Left ventricle myocardium inferior (tissue), 1 donor: ENCODE measurements around the gene LCN15. TPM values are rescaled to one million over a fixed set of nuclear protein-coding genes. Genes with fewer than 3 reads are reported as not detected.
"Not testable (repeated sequence)": the region's sequence is repeated elsewhere in the genome, so short reads cannot be mapped to it uniquely, and the experiment has no call there.

Experiments used
- DNase-seq: peaks from one replicate; pipeline ENCODE4 v3.0.0-alpha.2; 2020
- H3K27ac ChIP-seq: fragments of 200-600 bp; replicated peaks from 2 replicates; pipeline ENCODE4 v1.8.0; 2021
- H3K27me3 ChIP-seq: fragments of 200-600 bp; 2 replicates; pipeline ENCODE4 v1.8.0; 2021; ENCODE audit warnings: low read depth
- H3K36me3 ChIP-seq: fragments of 200-600 bp; 2 replicates; pipeline ENCODE4 v1.8.0; 2021
- H3K4me1 ChIP-seq: fragments of 200-600 bp; 2 replicates; pipeline ENCODE4 v1.8.0; 2021
- H3K4me3 ChIP-seq: fragments of 200-600 bp; 2 replicates; pipeline ENCODE4 v1.8.0; 2021; ENCODE audit warnings: mild to moderate bottlenecking, moderate library complexity
- H3K9me3 ChIP-seq: fragments of 200-600 bp; replicated peaks from 2 replicates; pipeline ENCODE4 v1.8.0; 2021
- intact Hi-C: fragments of 100-400 bp; cut with micrococcal nuclease; formaldehyde crosslinking; loops from one replicate; pipeline ENCODE4 v1.11.0; 2022
- total RNA-seq: library from RNA; stranded (reverse); fragmentation: NEBNext Ultra II Directional; extraction: Animal tissue kit (Norgen Biotek cat#: 25700); gene quantifications from one replicate; pipeline ENCODE4 v1.2.1, GENCODE V29; 2021
- TF ChIP-seq, protein P1 (sequence below): fragments of 200-600 bp; IDR thresholded peaks from 2 replicates; pipeline ENCODE4 v1.8.0; 2021; ENCODE audit warnings: antibody characterized with exemption, mild to moderate bottlenecking, borderline replicate concordance
- donor health status: DM: no; HTN: yes; CAD: no; lungs with severe emphysema.

Gene LCN15
- total RNA-seq, 1 donor from 2014 or later, result 0.41 TPM

DNA sequence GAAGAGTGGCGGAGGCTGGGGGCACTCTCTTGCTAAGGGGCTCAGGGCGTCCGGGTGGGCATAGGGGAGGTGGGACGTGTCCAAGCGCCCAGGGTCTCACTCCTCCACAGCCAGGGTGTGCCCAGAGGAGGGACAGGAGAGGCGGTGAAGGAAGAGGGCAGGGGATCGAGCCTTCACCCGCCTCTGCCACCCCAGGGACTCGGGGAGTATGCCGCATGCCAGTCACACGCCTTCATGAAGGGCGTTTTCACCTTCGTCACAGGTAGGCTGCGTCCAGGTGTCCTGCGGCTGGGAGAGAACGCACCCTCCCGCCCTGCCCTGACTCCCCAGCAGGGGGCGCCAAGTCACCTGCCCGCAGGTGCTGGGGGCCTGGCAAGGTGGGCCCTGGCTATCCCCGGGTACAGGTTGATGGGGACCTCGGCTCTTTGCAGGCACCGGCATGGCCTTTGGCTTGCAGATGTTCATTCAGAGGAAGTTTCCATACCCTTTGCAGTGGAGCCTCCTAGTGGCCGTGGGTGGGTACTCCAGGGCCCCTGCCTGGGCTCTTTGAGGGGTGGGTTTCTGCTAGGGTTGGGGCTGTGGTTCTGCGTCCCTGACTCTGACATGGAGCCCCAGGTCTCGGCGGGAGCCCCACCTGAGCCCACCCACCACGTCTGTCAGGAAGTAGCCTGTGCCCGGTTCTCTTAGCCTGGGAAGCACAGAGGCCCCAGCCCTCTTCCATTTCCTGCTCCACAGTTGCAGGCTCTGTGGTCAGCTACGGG, 27.4 kb upstream of the LCN15 start:
- intact Hi-C loops, result no loop called here
- Histone ChIP-seq H3K27me3 (no peaks in the 10 kb centered on the region), H3K27ac (peak overlapping the region; percentile 99), H3K9me3 (no peaks in the 10 kb centered on the region), H3K4me1 (peaks cover 69% of the 10 kb centered on the region), H3K4me3 (peak overlapping the region; percentile 90), H3K36me3 (peaks cover 11% of the 10 kb centered on the region)
- TF ChIP-seq, protein P1, sequence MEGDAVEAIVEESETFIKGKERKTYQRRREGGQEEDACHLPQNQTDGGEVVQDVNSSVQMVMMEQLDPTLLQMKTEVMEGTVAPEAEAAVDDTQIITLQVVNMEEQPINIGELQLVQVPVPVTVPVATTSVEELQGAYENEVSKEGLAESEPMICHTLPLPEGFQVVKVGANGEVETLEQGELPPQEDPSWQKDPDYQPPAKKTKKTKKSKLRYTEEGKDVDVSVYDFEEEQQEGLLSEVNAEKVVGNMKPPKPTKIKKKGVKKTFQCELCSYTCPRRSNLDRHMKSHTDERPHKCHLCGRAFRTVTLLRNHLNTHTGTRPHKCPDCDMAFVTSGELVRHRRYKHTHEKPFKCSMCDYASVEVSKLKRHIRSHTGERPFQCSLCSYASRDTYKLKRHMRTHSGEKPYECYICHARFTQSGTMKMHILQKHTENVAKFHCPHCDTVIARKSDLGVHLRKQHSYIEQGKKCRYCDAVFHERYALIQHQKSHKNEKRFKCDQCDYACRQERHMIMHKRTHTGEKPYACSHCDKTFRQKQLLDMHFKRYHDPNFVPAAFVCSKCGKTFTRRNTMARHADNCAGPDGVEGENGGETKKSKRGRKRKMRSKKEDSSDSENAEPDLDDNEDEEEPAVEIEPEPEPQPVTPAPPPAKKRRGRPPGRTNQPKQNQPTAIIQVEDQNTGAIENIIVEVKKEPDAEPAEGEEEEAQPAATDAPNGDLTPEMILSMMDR, result peak; percentile 92
- peak; percentile 40 for DNase-seq

DNA sequence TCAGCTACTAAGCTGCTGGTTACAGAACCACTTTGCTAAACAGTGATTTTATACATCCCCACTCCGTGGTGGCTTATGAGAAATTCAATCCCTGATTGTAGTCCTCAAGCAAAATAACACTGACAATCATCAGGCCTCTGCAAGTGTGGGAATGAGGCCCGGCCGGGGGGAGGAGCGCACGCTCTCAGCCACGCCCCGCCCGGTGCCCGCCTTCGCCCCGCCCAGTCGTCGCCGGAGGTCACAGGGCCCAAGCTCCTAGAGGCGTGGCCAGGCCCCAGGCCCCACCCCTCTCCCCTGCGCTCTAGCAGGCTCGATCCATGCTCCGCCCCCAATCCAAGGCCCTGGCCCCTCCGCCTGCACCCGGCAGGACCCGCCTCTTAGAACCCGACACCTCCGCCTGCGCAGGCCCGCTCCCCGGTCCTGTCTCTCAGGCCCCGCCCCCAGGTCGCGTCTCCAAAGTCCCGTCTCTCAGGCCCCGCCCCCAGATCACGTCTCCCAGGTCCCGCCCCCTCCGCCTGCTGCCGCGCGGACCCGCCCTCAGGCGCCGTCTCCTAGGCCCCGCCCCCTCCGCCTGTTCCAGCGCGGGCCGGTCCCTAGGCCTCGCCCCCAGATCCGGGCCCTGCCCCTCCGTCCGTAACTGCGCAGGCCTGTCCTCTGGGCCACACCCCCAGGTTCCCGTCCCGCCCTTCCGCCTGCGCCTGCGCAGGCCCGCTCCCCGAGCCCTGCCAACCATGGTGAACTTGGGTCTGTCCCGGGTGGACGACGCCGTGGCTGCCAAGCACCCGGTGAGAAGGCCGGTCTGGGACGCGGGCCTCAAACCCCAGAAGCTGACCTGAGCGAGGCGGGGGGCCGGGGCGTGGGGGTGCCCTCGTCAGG, 26.6 kb upstream of the LCN15 start, which contains the start of gene TMEM141:
Gene TMEM141 (plus strand): TSS at position 705 of the 876 bp plus-strand sequence. CDS start 27 bp downstream, at position 732.
- intact Hi-C loops, result no loop called here
- Histone ChIP-seq H3K9me3 (no peaks in the 10 kb centered on the region), H3K27me3 (no peaks in the 10 kb centered on the region), H3K4me1 (peaks cover 61% of the 10 kb centered on the region), H3K36me3 (peaks cover 11% of the 10 kb centered on the region), H3K4me3 (peak within 1 kb of the TSS; percentile 90), H3K27ac (peak within 1 kb of the TSS; percentile 99)
- TF ChIP-seq, protein P1, result no peak
- peak; percentile 100 for DNase-seq

DNA sequence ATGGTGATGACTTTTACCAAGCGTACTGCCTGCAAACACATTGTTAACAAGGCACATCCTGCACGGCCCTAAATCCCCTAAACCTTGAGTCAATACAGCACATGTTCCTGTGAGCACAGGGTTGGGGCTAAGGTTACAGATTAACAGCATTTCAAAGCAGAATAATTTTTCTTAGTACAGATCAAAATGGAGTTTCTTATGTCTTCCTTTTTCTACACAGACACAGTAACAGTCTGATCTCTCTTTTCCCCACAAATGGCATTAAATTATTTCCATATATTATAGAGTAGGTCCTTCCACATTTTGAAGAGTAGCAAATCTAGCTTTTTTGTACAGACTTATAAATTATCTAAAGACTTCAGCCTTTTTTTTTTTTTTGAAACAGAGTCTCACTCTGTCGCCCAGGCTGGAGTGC, 25.2 kb upstream of the LCN15 start:
- H3K9me3 ChIP-seq, result no peaks in the 10 kb centered on the region
- H3K4me3 ChIP-seq, result no peak overlapping the region
- TF ChIP-seq, protein P1, result no peak
- no peak for DNase-seq
- H3K27ac ChIP-seq, result peak overlapping the region; percentile 99
- H3K27me3 ChIP-seq, result no peaks in the 10 kb centered on the region
- intact Hi-C loops, result loop anchor here (5.0 kb wide), 1 partner anchor 248 kb away; no protein-coding TSS in a partner anchor
- H3K36me3 ChIP-seq, result peaks cover 11% of the 10 kb centered on the region
- H3K4me1 ChIP-seq, result peaks cover 48% of the 10 kb centered on the region

DNA sequence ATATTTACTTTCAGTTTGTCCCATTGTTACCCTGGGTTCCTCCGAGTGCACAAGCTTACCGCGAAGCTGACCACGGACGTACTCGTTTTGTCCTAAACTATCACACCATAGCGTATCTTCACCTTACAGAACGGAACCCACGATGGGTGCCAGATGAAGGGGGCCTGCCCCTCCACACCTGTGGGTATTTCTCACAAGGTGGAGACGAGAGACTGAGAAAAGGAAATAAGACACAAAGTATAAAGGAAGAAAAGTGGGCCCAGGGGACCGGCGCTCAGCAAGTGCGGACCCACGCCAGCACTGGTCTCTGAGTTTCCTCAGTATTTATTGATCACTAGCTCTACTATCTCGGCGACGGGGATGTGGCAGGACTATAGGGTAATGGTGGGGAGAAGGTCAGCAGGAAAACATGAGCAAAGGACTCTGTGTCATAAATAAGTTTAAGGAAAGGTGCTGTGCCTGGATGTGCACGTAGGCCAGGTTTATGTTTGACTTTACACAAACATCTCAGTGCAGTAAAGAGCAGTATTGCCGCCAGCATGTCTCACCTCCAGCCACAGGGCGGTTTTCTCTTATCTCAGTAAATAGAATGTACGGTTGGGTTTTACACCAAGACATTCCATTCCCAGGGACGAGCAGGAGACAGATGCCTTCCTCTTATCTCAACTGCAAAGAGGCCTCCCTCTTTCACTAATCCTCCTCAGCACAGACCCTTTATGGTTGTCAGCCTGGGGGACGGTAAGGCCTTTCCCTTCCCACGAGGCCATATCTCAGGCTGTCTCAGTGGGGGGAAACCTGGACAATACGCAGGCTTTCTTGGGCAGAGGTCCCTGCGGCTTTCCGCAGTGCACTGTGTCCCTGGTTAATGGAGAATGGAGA, 24.6 kb upstream of the LCN15 start:
- intact Hi-C loops, result loop anchor here (5.0 kb wide), 1 partner anchor 248 kb away; no protein-coding TSS in a partner anchor
- DNase-seq, H3K4me3 ChIP-seq, H3K27me3 ChIP-seq, H3K9me3 ChIP-seq: not testable (repeated sequence)
- H3K36me3 ChIP-seq, result peaks cover 11% of the 10 kb centered on the region
- H3K4me1 ChIP-seq, result peaks cover 42% of the 10 kb centered on the region
- H3K27ac ChIP-seq, result peak overlapping the region; percentile 34

DNA sequence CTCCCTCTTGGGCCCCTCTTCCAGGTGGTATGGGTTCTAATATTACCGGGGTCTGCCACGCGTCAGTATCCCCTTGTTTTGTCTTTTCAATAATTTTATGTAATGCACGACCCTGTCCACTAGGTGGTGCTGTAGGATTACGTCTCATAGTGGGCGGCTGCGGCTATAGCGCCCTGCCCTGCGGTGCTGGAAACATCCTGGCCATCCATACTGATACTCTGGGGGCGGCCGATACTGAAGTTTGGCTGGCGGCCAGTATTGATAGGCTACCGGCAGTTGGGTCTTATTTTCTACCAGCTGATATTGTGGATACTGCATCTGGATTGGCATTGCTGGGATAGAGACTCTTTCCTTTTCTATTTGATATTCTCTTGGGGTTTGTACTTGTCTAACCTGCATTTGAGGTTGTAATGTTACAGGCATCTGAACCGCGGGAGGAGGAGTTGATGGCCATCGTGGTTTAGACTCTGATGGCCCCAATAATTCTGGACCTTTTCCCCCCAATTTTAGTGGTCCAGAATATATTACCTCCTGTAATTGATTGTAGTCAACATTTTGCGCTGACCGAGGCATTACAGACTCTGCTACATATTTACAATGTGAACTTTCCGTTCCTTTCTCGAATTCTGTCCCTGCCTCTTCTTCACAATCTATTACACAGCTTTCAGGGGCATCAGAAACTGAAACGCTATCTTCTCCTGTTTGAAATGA, 23.5 kb upstream of the LCN15 start:
- TF ChIP-seq, protein P1, result peak; percentile 90

DNA sequence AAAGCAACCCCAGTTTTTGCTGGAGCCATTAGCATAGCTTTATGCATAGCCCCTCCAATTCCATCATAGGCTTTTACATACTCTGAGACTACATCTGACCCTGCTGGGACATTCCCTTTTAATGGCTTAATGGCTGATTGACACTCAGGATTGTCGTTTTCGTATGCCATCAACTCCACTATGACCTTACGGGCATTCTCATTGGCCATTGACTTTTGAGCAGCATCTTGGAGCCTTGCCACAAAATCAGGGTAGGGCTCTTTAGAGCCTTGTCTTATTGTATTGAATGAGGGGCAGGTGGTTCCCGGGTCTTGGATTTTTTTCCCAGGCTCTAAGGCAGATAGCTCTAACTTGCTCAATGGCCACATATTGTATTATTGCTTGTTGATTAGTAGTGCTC, 22.7 kb upstream of the LCN15 start:
- DNase-seq, H3K36me3 ChIP-seq, H3K4me3 ChIP-seq, H3K9me3 ChIP-seq, H3K27me3 ChIP-seq, H3K27ac ChIP-seq: not testable (repeated sequence)
- intact Hi-C loops, result loop anchor here (5.0 kb wide), 1 partner anchor 250 kb away; no protein-coding TSS in a partner anchor
- H3K4me1 ChIP-seq, result peaks cover 23% of the 10 kb centered on the region

More for the DNA sequence above, 23.5 kb upstream of the LCN15 start:
- H3K9me3 ChIP-seq, result no peaks in the 10 kb centered on the region
- H3K27me3 ChIP-seq, result no peaks in the 10 kb centered on the region
- peak; percentile 56 for DNase-seq
- peaks cover 32% of the 10 kb centered on the region for H3K4me1 ChIP-seq
- peak overlapping the region; percentile 34 for H3K27ac ChIP-seq
- H3K36me3 ChIP-seq, result peaks cover 6% of the 10 kb centered on the region
- peak overlapping the region; percentile 2 for H3K4me3 ChIP-seq
- intact Hi-C loops, result loop anchor here (5.0 kb wide), 1 partner anchor 249 kb away; no protein-coding TSS in a partner anchor
